Adrenal gland (tissue), 5 donors: ENCODE measurements around the gene INF2.

Experiments used
- POLR2A ChIP-seq, 2 donors: fragments of 450-650 bp; IDR thresholded peaks; one replicate each; pipeline ENCODE4 v1.6.1; 2017; ENCODE audit warnings: antibody characterized with exemption in 2 of 2, mild to moderate bottlenecking in 2 of 2, moderate library complexity in 1 of 2
- TF ChIP-seq, protein P1 (sequence below), 6 experiments: fragments of 450-650 bp in 4 of 6; fragments of 200-600 bp in 2 of 6; sonication (generic) in 1 of 6; IDR thresholded peaks; 1 replicate in 5 of 6; 2 replicates in 1 of 6; pipeline versions ENCODE4 v1.5.1 to v1.8.0; 2016 to 2021; ENCODE audit warnings: antibody characterized with exemption in 6 of 6, mild to moderate bottlenecking in 2 of 6, moderate library complexity in 1 of 6
- donor health status: DM: no; HTN: no; CAD: no.

DNA sequence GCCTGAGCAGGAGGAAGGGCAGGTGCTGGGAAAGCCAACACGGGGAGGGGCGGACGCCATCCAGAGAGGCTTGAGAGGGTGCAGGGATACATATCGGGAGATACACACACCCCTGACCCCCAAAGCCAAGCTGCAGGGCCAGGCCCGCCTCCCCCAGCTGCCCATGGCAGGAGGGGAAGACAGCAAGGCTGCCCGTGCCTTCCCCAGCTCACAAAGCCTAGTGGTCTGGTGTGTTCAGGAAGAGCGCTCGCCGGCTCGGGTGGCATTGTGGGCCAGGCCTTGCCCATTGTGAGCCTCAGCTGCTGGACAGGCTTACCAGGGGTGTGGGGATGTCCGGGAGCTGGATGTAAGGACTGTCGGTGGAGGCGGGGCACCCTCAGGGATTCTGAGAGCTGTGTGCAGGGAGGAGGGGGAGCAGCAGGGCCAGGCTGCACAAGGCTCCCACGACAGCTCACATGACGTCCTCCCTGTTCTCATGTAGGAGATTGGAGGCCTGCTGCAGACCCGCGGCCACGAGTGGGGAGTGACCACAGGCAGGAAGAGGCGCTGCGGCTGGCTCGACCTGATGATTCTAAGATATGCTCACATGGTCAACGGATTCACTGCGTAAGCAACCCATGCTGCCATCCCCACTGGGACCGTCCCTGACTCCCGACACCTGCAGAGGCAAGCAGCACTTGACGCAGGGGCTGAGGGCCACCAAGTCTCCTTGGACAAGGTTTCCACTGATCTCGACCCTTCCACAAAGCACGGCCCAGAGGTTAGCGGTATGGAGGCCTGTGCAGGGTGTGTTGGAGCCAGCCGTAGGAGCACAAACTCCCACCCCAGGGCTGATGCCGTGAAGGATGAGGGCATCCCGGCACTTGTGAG lies 53.4 kb downstream of the INF2 start:
- TF ChIP-seq, protein P1, sequence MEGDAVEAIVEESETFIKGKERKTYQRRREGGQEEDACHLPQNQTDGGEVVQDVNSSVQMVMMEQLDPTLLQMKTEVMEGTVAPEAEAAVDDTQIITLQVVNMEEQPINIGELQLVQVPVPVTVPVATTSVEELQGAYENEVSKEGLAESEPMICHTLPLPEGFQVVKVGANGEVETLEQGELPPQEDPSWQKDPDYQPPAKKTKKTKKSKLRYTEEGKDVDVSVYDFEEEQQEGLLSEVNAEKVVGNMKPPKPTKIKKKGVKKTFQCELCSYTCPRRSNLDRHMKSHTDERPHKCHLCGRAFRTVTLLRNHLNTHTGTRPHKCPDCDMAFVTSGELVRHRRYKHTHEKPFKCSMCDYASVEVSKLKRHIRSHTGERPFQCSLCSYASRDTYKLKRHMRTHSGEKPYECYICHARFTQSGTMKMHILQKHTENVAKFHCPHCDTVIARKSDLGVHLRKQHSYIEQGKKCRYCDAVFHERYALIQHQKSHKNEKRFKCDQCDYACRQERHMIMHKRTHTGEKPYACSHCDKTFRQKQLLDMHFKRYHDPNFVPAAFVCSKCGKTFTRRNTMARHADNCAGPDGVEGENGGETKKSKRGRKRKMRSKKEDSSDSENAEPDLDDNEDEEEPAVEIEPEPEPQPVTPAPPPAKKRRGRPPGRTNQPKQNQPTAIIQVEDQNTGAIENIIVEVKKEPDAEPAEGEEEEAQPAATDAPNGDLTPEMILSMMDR (IDR thresholded peaks at IDR 0.05): no peak
- no peak for TF ChIP-seq POLR2A (IDR thresholded peaks at IDR 0.05)
